OCI-LY1 (cell line): ENCODE results near the gene TNFRSF11A.

Experiments used
- H2AFZ ChIP-seq: fragments of 200-600 bp; sonication (generic), shearing (Covaris generic); 2 replicates; pipeline ENCODE4 v1.6.0; 2014; ENCODE audit warnings: antibody characterized with exemption, mild to moderate bottlenecking, low read length
- H3F3A ChIP-seq: fragments of 200-600 bp; sonication (generic), shearing (Covaris generic); 2 replicates; pipeline ENCODE4 v1.6.0; 2014; ENCODE audit warnings: mild to moderate bottlenecking, antibody characterized with exemption, low read length, moderate library complexity; ENCODE audit not compliant: insufficient read depth
- H3K27ac ChIP-seq: fragments of 200-600 bp; sonication (generic); 2 replicates; pipeline ENCODE4 v1.5.1; 2014; ENCODE audit warnings: low read length, mixed run types, mild to moderate bottlenecking, low read depth; ENCODE audit not compliant: poor library complexity, severe bottlenecking
- H3K27me3 ChIP-seq: fragments of 200-600 bp; sonication (generic); 2 replicates; pipeline ENCODE4 v1.6.0; 2014; ENCODE audit warnings: antibody characterized with exemption, mild to moderate bottlenecking, low read length, moderate library complexity; ENCODE audit not compliant: insufficient read depth
- H3K36me3 ChIP-seq: fragments of 200-600 bp; sonication (generic); 2 replicates; pipeline ENCODE4 v1.6.1; 2014; ENCODE audit warnings: mild to moderate bottlenecking, antibody characterized with exemption, low read length, moderate library complexity, mixed read lengths; ENCODE audit not compliant: insufficient read depth
- H3K4me1 ChIP-seq: fragments of 200-600 bp; sonication (generic); 2 replicates; pipeline ENCODE4 v1.5.1; 2014; ENCODE audit warnings: mild to moderate bottlenecking, low read length, moderate library complexity; ENCODE audit not compliant: insufficient read depth, severe bottlenecking
- H3K4me2 ChIP-seq: fragments of 200-600 bp; sonication (generic), shearing (Covaris generic); 2 replicates; pipeline ENCODE4 v1.6.1; 2014; ENCODE audit warnings: low read length
- H3K4me3 ChIP-seq: fragments of 200-600 bp; sonication (generic); 2 replicates; pipeline ENCODE4 v1.5.1; 2014; ENCODE audit warnings: low read length, low read depth, mild to moderate bottlenecking, mixed read lengths; ENCODE audit not compliant: poor library complexity, severe bottlenecking
- H3K79me2 ChIP-seq: fragments of 200-600 bp; shearing (Covaris generic); 2 replicates; pipeline ENCODE4 v1.6.1; 2016; ENCODE audit warnings: mixed run types, low read length, mixed read lengths; ENCODE audit not compliant: insufficient read depth
- H3K9ac ChIP-seq: fragments of 200-600 bp; sonication (generic), shearing (Covaris generic); 2 replicates; pipeline ENCODE4 v1.6.1; 2014; ENCODE audit warnings: mild to moderate bottlenecking, low read length, mixed read lengths
- H3K9me2 ChIP-seq: fragments of 200-600 bp; sonication (generic), shearing (Covaris generic); 2 replicates; pipeline ENCODE4 v1.6.1; 2014; ENCODE audit warnings: low read depth, mild to moderate bottlenecking, low read length, mixed read lengths
- H3K9me3 ChIP-seq: fragments of 200-600 bp; shearing (Covaris generic); 2 replicates; pipeline ENCODE4 v1.6.1; 2014; ENCODE audit warnings: low read length, mixed read lengths
- H4K20me1 ChIP-seq: fragments of 200-600 bp; sonication (generic), shearing (Covaris generic); 2 replicates; pipeline ENCODE4 v1.6.0; 2016; ENCODE audit warnings: mild to moderate bottlenecking, low read length; ENCODE audit not compliant: insufficient read depth
- CTCF ChIP-seq: fragments of 200-600 bp; sonication (generic), shearing (Covaris generic); IDR thresholded peaks from 2 replicates; pipeline ENCODE4 v1.5.1; 2017; ENCODE audit warnings: mild to moderate bottlenecking, antibody characterized with exemption, low read length, moderate library complexity, mixed read lengths
- EZH2 ChIP-seq: fragments of 200-600 bp; sonication (generic), shearing (Covaris generic); IDR thresholded peaks from 2 replicates; pipeline ENCODE4 v1.8.0; 2017; ENCODE audit warnings: borderline replicate concordance, mixed run types, mild to moderate bottlenecking, antibody characterized with exemption, low read length, moderate library complexity, mixed read lengths

TNFRSF11A gene

GRCh38 chr18:62437235-62438017, 112.3 kb downstream of the TNFRSF11A start:
- TF ChIP-seq CTCF (no peak), EZH2 (no peak)

GRCh38 chr18:62438018-62438329, 112.9 kb downstream of the TNFRSF11A start:
- no peak overlapping the region for H3K27ac ChIP-seq
- TF ChIP-seq CTCF = no peak
- no peak for TF ChIP-seq EZH2
- no peaks in the 10 kb centered on the region for H3K27me3 ChIP-seq
- no peaks in the 10 kb centered on the region for H3F3A ChIP-seq
- H4K20me1 ChIP-seq = no peaks in the 10 kb centered on the region
- no peaks in the 10 kb centered on the region for H3K9me2 ChIP-seq
- no peak overlapping the region for H3K4me2 ChIP-seq
- no peak overlapping the region for H3K9ac ChIP-seq
- no peaks in the 10 kb centered on the region for H3K79me2 ChIP-seq
- no peak overlapping the region for H3K4me3 ChIP-seq
- H3K36me3 ChIP-seq = no peaks in the 10 kb centered on the region
- no peak overlapping the region for H2AFZ ChIP-seq
- no peaks in the 10 kb centered on the region for H3K9me3 ChIP-seq
- H3K4me1 ChIP-seq = no peaks in the 10 kb centered on the region

More at GRCh38 chr18:62437235-62438017, 112.3 kb downstream of the TNFRSF11A start:
- no peaks in the 10 kb centered on the region for H3F3A ChIP-seq
- H3K4me1 ChIP-seq = no peaks in the 10 kb centered on the region
- H4K20me1 ChIP-seq = no peaks in the 10 kb centered on the region
- H2AFZ ChIP-seq = no peak overlapping the region
- H3K27ac ChIP-seq = no peak overlapping the region
- H3K4me2 ChIP-seq = no peak overlapping the region
- H3K9ac ChIP-seq = no peak overlapping the region
- H3K4me3 ChIP-seq = no peak overlapping the region
- no peaks in the 10 kb centered on the region for H3K79me2 ChIP-seq
- no peaks in the 10 kb centered on the region for H3K27me3 ChIP-seq
- no peaks in the 10 kb centered on the region for H3K9me3 ChIP-seq
- H3K9me2 ChIP-seq = no peaks in the 10 kb centered on the region
- H3K36me3 ChIP-seq = no peaks in the 10 kb centered on the region

- Histone ChIP-seq H3K79me2 (no peaks in the 10 kb centered on the region), H3K27me3 (no peaks in the 10 kb centered on the region), H3K36me3 (no peaks in the 10 kb centered on the region), H3F3A (no peaks in the 10 kb centered on the region), H3K9me2 (no peaks in the 10 kb centered on the region), H3K4me2 (no peak overlapping the region), H2AFZ (no peak overlapping the region), H4K20me1 (no peaks in the 10 kb centered on the region), H3K9me3 (no peaks in the 10 kb centered on the region), H3K9ac (no peak overlapping the region), H3K4me1 (no peaks in the 10 kb centered on the region), H3K4me3 (no peak overlapping the region), H3K27ac (no peak overlapping the region)
- TF ChIP-seq CTCF (no peak), EZH2 (no peak)
Measured at GRCh38 chr18:62438402-62438801, 113.3 kb downstream of the TNFRSF11A start.
